ENCODE results near the gene ACHE.
"Not testable (repeated sequence)": the region's sequence is repeated elsewhere in the genome, so short reads cannot be mapped to it uniquely, and the experiment has no call there.

The ACHE gene

GRCh38 chr7:100860702-100861615 lies 34.7 kb downstream of the ACHE start:
- DNase-seq = no peak

GRCh38 chr7:100859856-100860255 lies 35.8 kb downstream of the ACHE start:
- no peak for DNase-seq

- no peak for DNase-seq
Observed at GRCh38 chr7:100856871-100857282, 38.8 kb downstream of the ACHE start.

GRCh38 chr7:100855515-100855914 lies 40.2 kb downstream of the ACHE start:
- no peak for DNase-seq

GRCh38 chr7:100854899-100855298 lies 40.8 kb downstream of the ACHE start:
- not testable (repeated sequence) for DNase-seq

- DNase-seq = no peak
Observed at GRCh38 chr7:100854146-100854895, 41.4 kb downstream of the ACHE start.

- DNase-seq = peak; percentile 56
Observed at GRCh38 chr7:100852048-100852872, 43.4 kb downstream of the ACHE start, which contains the start of gene SLC12A9. TSS of gene SLC12A9 (plus strand) at chr7:100852713. CDS start at chr7:100854198, 1,485 bp downstream.

GRCh38 chr7:100847360-100847759 lies 48.3 kb downstream of the ACHE start:
- no peak for DNase-seq

GRCh38 chr7:100840470-100841100 lies 55.1 kb downstream of the ACHE start:
- DNase-seq = no peak

Data from NCI-H446 treated with DMSO at 0.1 percent for 48 hours (cell line).